GM18951 (cell line): Measurements from ENCODE around the gene SERTAD3.
"Not testable (repeated sequence)": the region's sequence is repeated elsewhere in the genome, so short reads cannot be mapped to it uniquely, and the experiment has no call there.

Experiments
- POLR2A ChIP-seq: IDR thresholded peaks from 4 replicates; pipeline ENCODE4 v1.6.1; 2011; ENCODE audit warnings: mild to moderate bottlenecking; ENCODE audit not compliant: insufficient read length, insufficient read depth; ENCODE audit errors: extremely low read depth
- in situ Hi-C: fragments of 300-500 bp; cut with MboI; formaldehyde crosslinking; loops from one replicate; pipeline ENCODE4 v1.12.0; 2022; ENCODE audit warnings: low sequenced_read_pairs, mixed read lengths, inconsistent platforms; ENCODE audit not compliant: unreplicated experiment

The SERTAD3 gene

DNA sequence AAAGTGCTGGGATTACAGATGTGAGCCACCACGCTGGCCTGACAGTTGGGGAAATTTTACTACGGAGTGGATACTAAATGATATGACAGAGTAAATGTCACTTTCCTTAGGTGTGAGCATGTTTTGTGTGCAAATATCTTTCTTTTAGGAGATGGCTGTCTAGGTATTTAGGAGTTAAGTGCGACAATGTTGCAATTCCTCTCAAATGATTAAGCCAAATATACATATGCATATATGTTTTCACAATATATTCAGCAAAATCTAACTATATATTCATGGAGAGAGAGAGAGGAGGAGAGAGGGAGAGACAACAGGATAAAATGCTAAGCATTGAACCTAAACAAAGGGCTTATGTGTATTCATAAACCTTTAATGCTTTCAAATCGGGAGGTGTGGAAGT lies 5.4 kb upstream of the SERTAD3 start:
- in situ Hi-C loops, result no loop called here
- no peak for TF ChIP-seq POLR2A

DNA sequence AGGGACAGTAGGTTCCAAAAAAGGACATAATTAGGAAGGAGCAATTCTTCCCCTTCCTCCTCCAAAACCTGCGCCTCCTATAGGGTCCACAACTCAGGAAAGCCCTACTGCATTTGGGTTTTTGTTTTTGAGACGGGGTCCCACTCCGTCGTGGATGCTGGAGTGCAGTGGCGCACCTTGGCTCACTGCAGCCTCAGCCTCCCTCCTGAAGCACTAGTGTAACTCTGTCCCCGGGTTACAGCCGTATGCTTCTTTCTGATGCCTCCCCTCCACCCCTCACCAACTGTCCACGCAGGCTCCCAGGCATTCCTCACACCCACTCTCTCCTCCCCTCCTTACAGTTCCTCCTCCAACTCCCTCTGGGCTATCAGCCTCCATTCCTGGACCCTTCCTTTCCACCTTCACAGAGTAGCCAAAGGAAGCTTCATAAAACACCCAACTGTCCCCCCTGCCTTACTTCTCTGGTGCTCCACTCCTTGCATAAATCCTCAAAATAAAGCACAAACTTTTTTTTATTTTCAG lies 2.2 kb upstream of the SERTAD3 start:
- in situ Hi-C loops, result no loop called here
- no peak for TF ChIP-seq POLR2A

DNA sequence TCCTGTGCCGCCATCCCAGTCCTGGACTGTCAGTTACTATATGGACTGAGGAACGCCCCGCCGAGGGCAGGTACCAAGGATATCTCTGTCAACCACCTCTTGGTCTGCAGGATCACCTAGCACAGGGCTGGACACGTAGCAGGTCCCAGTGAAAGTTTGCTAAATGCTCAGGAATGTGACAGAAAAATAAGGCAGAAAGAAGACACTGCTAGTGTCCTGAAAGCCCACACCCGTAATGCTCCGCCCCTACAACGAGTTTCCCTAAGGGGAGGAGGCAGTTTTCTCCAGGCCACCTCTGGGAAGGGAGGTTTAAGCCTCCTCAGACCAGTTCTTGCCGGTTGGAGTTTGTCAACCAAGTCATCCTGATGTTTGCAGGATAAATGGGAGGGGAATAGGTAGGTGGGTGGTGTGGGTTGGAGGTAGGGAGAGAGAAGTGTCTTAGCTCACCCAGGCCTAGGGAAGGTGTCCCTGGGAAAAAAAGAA lies 1.7 kb upstream of the SERTAD3 start:
- TF ChIP-seq POLR2A, result no peak
- in situ Hi-C loops, result no loop called here

DNA sequence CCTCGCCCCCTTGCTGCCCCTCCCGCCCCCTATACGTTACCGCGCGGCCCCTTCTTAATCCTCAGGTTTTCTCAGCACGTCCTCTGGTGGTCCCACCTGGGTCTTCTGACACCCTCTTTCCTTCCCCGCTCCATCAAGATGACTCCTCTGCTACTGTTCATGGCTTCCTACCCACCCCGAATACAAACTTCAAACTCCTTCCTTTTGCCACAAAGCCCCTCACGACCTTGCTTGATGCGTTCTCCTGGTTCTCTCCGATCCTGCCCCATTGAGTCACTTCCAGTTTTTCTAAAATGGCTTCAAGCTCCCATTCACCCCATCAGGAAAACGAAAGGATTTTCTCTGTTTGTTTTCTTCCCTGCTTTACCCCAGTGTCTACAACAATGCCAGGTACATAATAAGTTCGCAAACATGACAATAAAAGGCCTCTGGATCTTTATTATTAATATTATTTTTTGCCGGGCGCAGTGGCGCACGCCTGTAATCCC lies 734 bp upstream of the SERTAD3 start:
- in situ Hi-C loops, result no loop called here

DNA sequence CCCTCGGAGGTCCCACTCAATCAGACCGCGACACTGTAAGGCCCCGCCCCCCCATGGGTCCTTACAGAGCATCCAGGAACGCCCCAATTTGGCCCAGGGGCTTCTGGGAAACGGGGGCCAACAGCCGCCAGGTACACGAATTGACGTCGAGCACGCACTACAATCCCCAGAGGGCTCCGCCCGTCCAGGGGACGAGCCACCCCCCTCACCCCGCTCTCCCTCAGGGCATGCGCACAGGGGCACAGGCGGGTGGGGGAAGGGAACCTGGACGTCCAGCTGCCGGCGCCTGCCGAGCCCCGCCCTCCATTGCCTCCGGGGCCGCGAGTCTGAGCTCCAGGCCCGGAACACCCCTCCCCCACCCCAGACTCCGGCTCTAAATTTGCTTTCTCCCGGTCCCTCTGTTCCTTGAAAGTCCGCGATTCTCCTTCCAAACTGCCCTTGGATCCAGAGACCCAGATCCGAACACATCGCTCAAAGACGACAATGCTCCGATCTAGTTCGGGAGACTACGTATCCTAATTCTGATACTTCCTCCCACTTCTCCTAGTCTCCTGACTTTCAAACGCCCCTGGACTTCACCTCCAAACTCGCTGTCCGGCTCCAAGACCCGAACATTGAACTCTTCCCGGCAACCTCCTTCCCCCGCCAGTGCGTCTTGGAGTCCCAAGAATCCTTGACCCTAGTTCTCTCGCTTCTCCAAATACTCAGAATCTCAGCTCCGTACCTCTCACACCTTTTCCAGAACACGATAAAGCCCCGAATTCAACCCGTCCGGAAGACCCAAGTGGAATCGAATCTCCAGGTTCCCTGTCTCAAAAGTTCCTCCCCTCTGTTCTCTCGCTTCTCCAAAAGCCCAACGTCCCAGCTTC lies 770 bp downstream of the SERTAD3 start:
- in situ Hi-C loops, result no loop called here
- TF ChIP-seq POLR2A, result peak; percentile 50

More for the DNA sequence above, 734 bp upstream of the SERTAD3 start:
- TF ChIP-seq POLR2A, result no peak

DNA sequence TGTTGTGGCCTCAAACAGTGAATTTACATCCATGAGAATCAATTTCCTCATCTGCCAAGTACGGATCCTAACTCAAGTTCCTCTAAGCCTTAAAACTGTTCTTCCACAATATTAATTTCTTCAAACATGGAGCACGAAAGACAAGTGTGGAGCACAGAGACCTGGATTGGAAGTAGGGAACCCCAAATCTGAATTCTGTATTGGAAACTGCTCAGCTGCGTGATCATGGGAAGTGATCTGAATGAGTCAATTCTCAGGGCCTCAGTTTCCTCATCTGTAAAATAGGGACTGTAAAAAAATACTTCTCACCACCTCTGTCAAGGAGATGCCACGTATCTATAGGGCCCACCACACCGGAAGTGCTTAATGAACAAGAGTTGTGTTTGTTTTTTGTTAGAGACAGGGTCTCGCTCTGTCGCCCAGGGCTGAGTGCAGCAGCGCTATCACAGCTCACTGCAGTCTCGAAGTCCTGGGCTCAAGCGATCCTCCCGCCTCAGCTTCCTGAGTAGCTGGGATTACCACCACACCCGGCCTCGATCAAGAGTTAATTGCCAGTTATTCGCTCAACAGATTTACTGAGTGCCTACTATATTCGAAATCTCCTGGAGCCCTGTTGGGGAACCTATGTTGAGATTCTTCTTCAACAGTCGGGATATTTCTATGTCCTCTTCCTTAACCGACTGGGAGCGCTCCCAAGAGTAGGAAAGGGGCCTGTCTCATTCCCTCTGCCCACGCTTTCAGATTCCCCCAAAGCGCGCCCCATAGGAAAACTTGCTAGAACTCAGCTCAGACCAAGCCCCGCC lies 1.6 kb downstream of the SERTAD3 start:
- TF ChIP-seq POLR2A, result no peak

DNA sequence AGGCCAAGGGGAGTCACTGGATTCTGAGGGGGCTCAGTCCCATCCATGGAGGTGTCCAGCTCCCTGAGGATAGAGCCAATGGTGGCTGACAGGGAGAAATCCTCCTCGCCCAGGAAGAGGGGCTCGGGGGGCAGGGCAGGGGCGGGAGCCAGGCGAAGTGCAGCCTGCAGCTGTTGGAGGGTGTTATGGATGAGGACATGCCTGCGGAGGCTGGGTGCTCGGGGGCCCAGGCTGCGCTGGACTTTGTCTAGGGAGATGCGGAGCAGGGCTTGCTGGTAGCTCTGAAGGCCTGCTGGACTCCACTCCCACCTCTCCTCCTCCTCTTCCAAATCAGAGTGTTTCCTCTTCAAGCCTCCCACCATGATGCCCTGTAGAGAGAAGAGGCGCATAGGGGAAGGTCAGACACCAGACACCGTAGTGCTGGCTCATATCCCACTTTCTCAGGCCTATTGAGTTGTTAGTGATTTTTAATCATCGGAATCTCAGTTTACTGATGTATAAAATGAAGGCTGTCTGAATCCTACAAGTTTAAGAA lies 2.3 kb downstream of the SERTAD3 start:
- in situ Hi-C loops, result no loop called here
- no peak for TF ChIP-seq POLR2A

More for the DNA sequence above, 1.6 kb downstream of the SERTAD3 start:
- in situ Hi-C loops, result no loop called here

DNA sequence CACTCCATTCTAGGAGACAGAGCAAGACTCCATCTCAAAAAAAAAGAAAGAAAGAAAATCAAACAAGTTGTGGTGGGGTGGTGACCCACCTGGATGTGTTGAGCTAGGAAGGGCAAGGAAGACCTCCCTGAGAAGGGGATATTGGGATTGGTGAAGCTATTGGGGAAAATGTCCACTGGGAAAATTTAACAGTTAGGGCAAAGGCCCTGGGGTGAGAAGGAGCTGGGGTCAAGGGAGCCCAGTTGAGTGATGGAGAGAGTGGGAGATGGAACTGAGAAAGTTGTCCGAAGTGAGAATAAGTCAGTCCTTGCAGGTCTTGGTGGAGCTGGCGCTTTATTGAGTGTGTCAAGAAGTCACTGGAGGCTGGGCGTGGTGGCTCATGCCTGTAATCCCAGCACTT lies 5.9 kb downstream of the SERTAD3 start:
- TF ChIP-seq POLR2A, result no peak
- in situ Hi-C loops, result no loop called here

DNA sequence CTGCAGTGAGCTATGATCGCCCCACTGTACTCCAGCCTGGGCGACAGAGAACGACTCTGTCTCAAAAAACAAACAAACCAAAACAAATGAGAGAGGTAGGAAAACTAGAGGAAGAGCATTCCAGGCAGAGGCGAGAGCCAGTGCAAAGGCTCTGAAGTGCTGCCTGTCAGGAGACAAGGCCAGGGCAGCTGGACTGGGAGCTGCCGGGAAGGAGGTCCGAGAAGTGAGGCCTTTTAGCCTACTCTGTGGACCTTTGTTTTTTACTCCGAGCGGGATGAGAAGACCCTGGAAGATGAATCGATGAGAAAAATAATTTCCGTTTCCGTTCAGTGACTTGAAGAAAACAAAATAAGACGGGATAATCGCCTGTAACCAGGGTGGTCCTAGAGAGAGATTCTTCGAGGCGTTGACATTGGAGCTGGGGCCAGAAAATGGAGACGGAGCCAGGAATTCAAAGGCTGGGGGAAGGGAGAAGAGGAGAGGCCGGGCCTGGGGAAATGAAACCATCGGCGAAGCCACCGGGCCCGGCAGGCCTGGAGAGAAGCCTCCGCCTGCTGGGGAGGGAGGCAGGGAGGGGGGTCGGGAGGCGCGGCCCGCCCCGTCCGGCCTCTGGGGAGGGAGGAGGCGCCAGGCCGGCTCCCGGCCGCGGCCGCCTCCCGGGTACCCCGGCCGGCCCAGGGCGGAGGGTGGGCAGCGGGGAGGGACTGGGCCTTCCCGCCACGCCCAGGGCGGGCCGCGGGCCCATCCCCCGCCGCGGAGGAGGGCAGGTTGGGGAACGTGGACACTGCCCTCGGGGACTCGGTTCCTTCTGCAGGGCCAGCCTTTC lies 10.5 kb downstream of the SERTAD3 start:
- peak; percentile 62 for TF ChIP-seq POLR2A
- in situ Hi-C loops, result no loop called here

DNA sequence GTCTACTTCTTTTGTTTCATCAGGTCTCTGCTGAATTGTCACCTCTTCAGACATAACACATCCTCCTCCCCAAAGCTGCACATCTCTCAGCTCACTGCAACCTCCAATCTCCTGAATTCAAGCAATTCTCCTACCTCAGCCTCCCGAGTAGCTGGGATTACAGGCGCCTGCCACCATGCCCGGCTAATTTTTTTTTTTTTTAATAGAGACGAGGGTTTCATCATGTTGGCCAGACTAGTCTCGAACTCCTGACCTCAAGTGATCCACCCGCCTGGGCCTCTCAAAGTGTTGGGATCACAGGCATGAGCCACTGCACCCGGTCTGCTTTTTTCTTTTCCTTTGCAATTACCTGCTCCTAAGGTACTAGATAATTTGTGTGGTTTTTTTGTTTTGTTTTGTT lies 11.4 kb downstream of the SERTAD3 start:
- in situ Hi-C loops, result not testable (repeated sequence)

DNA sequence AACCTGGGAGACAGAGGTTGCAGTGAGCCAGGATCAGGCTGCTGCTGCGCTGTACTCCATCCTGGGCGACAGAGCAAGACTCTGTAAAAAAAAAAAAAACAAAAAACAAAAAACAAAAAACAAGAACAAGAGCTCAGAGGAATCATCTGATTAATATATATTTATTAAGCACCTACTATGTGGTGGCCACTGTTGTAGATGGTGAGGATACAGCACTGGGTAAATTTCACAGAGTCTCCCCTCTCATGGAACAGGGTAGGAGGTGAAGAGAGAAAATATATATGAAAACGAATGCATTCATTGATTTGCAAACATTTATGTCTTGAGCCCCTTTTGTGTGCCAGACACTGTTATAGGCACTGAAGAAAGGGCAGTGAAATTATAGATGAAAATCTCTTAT lies 12.4 kb downstream of the SERTAD3 start:
- in situ Hi-C loops, result no loop called here
- no peak for TF ChIP-seq POLR2A

DNA sequence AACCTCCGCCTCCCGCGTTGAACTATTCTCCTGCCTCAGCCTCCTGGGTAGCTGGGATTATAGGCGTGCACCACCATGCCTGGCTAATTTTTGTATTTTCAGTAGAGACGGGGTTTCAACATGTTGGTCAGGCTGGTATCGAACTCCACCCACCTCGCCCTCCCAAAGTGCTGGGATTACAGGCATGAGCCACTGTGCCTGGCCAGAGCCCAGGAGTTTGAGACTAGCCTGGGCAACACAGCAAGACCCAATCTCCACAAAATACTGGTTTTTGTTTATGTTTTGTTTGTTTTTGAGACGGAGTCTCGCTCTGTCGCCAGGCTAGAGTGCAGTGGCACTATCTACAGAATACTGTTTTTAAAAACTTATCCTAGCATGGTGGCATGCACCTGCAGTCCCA lies 13.9 kb downstream of the SERTAD3 start:
- in situ Hi-C loops, result not testable (repeated sequence)

DNA sequence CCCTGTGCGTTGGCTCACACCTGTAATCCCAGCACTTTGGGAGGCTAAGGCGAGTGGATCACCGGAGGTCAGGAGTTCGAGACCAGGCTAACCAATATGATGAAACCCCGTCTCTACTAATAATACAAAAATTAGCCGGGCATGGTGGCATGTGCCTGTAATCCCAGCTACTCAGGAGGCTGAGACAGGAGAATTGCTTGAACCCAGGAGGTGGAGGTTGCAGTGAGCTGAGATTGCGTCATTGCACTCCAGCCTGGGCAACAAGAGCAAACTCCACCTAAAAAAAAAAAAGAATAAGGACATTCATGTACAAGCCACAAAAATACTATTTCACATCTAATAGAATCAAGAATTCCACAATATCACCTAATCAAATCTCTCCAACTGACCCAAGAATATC lies 15.9 kb downstream of the SERTAD3 start:
- in situ Hi-C loops, result not testable (repeated sequence)
